Suprapubic skin (tissue), 4 donors: ENCODE data around the gene CLDN18.

Source experiments
- EP300 ChIP-seq: sonication (generic); formaldehyde crosslinking; IDR thresholded peaks from one replicate; pipeline ENCODE4 v1.6.1; 2017; ENCODE audit warnings: antibody characterized with exemption
- POLR2A ChIP-seq, 2 donors: fragments of 450-650 bp; IDR thresholded peaks; one replicate each; pipeline ENCODE4 v1.6.1; 2017; ENCODE audit warnings: antibody characterized with exemption in 2 of 2, mild to moderate bottlenecking in 2 of 2, moderate library complexity in 2 of 2
- POLR2AphosphoS5 ChIP-seq, 3 donors: sonication (generic); formaldehyde crosslinking; IDR thresholded peaks; one replicate each; pipeline ENCODE4 v1.6.1; 2017; ENCODE audit warnings: antibody characterized with exemption in 3 of 3
- TF ChIP-seq, protein P1 (sequence below), 2 donors: fragments of 200-600 bp in 1 of 2; fragments of 450-650 bp in 1 of 2; sonication (generic) in 1 of 2; IDR thresholded peaks; one replicate each; pipeline ENCODE4 v1.5.1; 2016 to 2019; ENCODE audit warnings: antibody characterized with exemption in 2 of 2, mild to moderate bottlenecking in 1 of 2, moderate library complexity in 1 of 2

GRCh38 chr3:138078096-138078495 lies 68.1 kb downstream of the CLDN18 start:
- no peak for TF ChIP-seq EP300
- no peak for TF ChIP-seq POLR2A (IDR thresholded peaks at IDR 0.05)
- TF ChIP-seq, protein P1, sequence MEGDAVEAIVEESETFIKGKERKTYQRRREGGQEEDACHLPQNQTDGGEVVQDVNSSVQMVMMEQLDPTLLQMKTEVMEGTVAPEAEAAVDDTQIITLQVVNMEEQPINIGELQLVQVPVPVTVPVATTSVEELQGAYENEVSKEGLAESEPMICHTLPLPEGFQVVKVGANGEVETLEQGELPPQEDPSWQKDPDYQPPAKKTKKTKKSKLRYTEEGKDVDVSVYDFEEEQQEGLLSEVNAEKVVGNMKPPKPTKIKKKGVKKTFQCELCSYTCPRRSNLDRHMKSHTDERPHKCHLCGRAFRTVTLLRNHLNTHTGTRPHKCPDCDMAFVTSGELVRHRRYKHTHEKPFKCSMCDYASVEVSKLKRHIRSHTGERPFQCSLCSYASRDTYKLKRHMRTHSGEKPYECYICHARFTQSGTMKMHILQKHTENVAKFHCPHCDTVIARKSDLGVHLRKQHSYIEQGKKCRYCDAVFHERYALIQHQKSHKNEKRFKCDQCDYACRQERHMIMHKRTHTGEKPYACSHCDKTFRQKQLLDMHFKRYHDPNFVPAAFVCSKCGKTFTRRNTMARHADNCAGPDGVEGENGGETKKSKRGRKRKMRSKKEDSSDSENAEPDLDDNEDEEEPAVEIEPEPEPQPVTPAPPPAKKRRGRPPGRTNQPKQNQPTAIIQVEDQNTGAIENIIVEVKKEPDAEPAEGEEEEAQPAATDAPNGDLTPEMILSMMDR (IDR thresholded peaks at IDR 0.05): no peak
- no peak for TF ChIP-seq POLR2AphosphoS5 (IDR thresholded peaks at IDR 0.05)
